Measurements from ENCODE around the gene TYW3.

The TYW3 gene

GRCh38 chr1:74716822-74717221 lies 16.1 kb upstream of the TYW3 start:
- Histone ChIP-seq H3K36me3 (replicated peaks; ENCODE audit: low read depth, low read length) (no peaks in the 10 kb centered on the region), H2AFZ (ENCODE audit: low read depth, low read length) (no peak overlapping the region), H3K4me2 (ENCODE audit: low read length) (no peak overlapping the region), H3K27me3 (ENCODE audit: low read depth, low read length) (no peaks in the 10 kb centered on the region), H4K20me1 (ENCODE audit: insufficient read depth, low read length) (no peaks in the 10 kb centered on the region), H3K4me3 (ENCODE audit: low read length) (no peak overlapping the region), H3K9ac (ENCODE audit: low read length) (no peak overlapping the region), H3K4me1 (ENCODE audit: low read length) (no peaks in the 10 kb centered on the region), H3K27ac (ENCODE audit: low read length) (no peak overlapping the region), H3K79me2 (ENCODE audit: low read length) (no peaks in the 10 kb centered on the region), H3K9me3 (ENCODE audit: insufficient read depth, low read length) (no peaks in the 10 kb centered on the region)
- TF ChIP-seq, protein P1, sequence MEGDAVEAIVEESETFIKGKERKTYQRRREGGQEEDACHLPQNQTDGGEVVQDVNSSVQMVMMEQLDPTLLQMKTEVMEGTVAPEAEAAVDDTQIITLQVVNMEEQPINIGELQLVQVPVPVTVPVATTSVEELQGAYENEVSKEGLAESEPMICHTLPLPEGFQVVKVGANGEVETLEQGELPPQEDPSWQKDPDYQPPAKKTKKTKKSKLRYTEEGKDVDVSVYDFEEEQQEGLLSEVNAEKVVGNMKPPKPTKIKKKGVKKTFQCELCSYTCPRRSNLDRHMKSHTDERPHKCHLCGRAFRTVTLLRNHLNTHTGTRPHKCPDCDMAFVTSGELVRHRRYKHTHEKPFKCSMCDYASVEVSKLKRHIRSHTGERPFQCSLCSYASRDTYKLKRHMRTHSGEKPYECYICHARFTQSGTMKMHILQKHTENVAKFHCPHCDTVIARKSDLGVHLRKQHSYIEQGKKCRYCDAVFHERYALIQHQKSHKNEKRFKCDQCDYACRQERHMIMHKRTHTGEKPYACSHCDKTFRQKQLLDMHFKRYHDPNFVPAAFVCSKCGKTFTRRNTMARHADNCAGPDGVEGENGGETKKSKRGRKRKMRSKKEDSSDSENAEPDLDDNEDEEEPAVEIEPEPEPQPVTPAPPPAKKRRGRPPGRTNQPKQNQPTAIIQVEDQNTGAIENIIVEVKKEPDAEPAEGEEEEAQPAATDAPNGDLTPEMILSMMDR (IDR thresholded peaks at IDR 0.05; ENCODE audit: low read depth, low read length): no peak
- no peak for TF ChIP-seq EZH2phosphoT487 (IDR thresholded peaks at IDR 0.05; ENCODE audit: low read depth)

GRCh38 chr1:74717626-74718025 lies 15.3 kb upstream of the TYW3 start:
- no peaks in the 10 kb centered on the region for H3K79me2 ChIP-seq (ENCODE audit: low read length)
- no peak overlapping the region for H3K4me3 ChIP-seq (ENCODE audit: low read length)
- H3K27me3 ChIP-seq (ENCODE audit: low read depth, low read length): no peaks in the 10 kb centered on the region
- H4K20me1 ChIP-seq (ENCODE audit: insufficient read depth, low read length): no peaks in the 10 kb centered on the region
- no peaks in the 10 kb centered on the region for H3K4me1 ChIP-seq (ENCODE audit: low read length)
- no peak overlapping the region for H3K4me2 ChIP-seq (ENCODE audit: low read length)
- H3K9me3 ChIP-seq (ENCODE audit: insufficient read depth, low read length): no peaks in the 10 kb centered on the region
- no peak overlapping the region for H3K9ac ChIP-seq (ENCODE audit: low read length)
- H2AFZ ChIP-seq (ENCODE audit: low read depth, low read length): no peak overlapping the region
- no peaks in the 10 kb centered on the region for H3K36me3 ChIP-seq (replicated peaks; ENCODE audit: low read depth, low read length)
- TF ChIP-seq, protein P1 (IDR thresholded peaks at IDR 0.05; ENCODE audit: low read depth, low read length): no peak
- TF ChIP-seq EZH2phosphoT487 (IDR thresholded peaks at IDR 0.05; ENCODE audit: low read depth): no peak
- no peak overlapping the region for H3K27ac ChIP-seq (ENCODE audit: low read length)

DNA sequence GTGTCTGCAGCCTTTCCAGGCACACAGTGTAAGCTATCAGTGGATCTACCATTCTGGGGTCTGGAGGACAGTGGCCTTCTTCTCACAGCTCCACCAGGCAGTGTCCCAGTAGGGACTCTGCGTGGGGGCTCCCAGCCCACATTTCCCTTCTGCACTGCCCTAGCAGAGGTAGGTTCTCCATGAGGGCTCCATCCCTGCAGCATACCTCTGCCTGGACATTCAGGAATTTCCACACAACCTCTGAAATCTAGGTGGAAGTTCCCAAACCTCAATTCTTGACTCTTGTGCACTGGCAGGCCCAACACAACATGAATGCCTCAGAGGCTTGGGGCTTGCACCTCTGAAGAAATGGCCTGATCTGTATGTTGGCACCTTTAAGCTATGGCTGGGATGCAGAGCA lies 6.9 kb upstream of the TYW3 start:
- H2AFZ ChIP-seq (ENCODE audit: low read depth, low read length): no peak overlapping the region
- H3K36me3 ChIP-seq (replicated peaks; ENCODE audit: low read depth, low read length): peaks cover 13% of the 10 kb centered on the region
- no peaks in the 10 kb centered on the region for H3K9me3 ChIP-seq (ENCODE audit: insufficient read depth, low read length)
- H3K27ac ChIP-seq (ENCODE audit: low read length): no peak overlapping the region
- no peaks in the 10 kb centered on the region for H4K20me1 ChIP-seq (ENCODE audit: insufficient read depth, low read length)
- H3K9ac ChIP-seq (ENCODE audit: low read length): no peak overlapping the region
- no peaks in the 10 kb centered on the region for H3K27me3 ChIP-seq (ENCODE audit: low read depth, low read length)
- H3K4me2 ChIP-seq (ENCODE audit: low read length): no peak overlapping the region
- TF ChIP-seq EZH2phosphoT487 (IDR thresholded peaks at IDR 0.05; ENCODE audit: low read depth): no peak
- TF ChIP-seq, protein P1 (IDR thresholded peaks at IDR 0.05; ENCODE audit: low read depth, low read length): no peak
- peaks cover 2% of the 10 kb centered on the region for H3K4me1 ChIP-seq (ENCODE audit: low read length)
- no peaks in the 10 kb centered on the region for H3K79me2 ChIP-seq (ENCODE audit: low read length)
- no peak overlapping the region for H3K4me3 ChIP-seq (ENCODE audit: low read length)

DNA sequence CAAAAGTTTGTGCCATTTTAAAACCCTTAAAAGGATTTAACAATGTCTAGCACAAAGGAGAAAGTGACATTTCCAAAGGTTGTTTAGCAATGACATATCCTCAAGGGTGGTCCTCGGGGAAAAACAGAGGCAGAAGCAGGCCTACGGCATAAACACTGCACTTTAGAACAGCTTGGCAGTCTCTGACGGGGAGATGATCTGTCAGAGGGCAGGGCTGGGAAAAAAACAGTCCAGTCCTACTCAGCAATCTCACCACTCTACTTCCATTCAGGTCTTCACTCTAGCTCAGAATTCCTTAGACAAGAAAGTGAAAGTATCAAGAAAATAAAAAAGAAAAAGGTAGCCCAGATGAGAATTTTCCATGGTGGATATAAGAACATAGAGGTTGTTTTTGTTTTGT lies 4.2 kb upstream of the TYW3 start:
- no peak overlapping the region for H3K9ac ChIP-seq (ENCODE audit: low read length)
- no peak overlapping the region for H3K27ac ChIP-seq (ENCODE audit: low read length)
- no peaks in the 10 kb centered on the region for H4K20me1 ChIP-seq (ENCODE audit: insufficient read depth, low read length)
- TF ChIP-seq, protein P1 (IDR thresholded peaks at IDR 0.05; ENCODE audit: low read depth, low read length): no peak
- TF ChIP-seq EZH2phosphoT487 (IDR thresholded peaks at IDR 0.05; ENCODE audit: low read depth): no peak
- no peak overlapping the region for H3K4me3 ChIP-seq (ENCODE audit: low read length)
- H3K79me2 ChIP-seq (ENCODE audit: low read length): no peaks in the 10 kb centered on the region
- no peaks in the 10 kb centered on the region for H3K9me3 ChIP-seq (ENCODE audit: insufficient read depth, low read length)
- peaks cover 13% of the 10 kb centered on the region for H3K36me3 ChIP-seq (replicated peaks; ENCODE audit: low read depth, low read length)
- peaks cover 11% of the 10 kb centered on the region for H3K4me1 ChIP-seq (ENCODE audit: low read length)
- H3K27me3 ChIP-seq (ENCODE audit: low read depth, low read length): no peaks in the 10 kb centered on the region
- no peak overlapping the region for H3K4me2 ChIP-seq (ENCODE audit: low read length)
- no peak overlapping the region for H2AFZ ChIP-seq (ENCODE audit: low read depth, low read length)

Data from OCI-LY3 (cell line).